ENCODE measurements around the gene ATRIP.

DNA sequence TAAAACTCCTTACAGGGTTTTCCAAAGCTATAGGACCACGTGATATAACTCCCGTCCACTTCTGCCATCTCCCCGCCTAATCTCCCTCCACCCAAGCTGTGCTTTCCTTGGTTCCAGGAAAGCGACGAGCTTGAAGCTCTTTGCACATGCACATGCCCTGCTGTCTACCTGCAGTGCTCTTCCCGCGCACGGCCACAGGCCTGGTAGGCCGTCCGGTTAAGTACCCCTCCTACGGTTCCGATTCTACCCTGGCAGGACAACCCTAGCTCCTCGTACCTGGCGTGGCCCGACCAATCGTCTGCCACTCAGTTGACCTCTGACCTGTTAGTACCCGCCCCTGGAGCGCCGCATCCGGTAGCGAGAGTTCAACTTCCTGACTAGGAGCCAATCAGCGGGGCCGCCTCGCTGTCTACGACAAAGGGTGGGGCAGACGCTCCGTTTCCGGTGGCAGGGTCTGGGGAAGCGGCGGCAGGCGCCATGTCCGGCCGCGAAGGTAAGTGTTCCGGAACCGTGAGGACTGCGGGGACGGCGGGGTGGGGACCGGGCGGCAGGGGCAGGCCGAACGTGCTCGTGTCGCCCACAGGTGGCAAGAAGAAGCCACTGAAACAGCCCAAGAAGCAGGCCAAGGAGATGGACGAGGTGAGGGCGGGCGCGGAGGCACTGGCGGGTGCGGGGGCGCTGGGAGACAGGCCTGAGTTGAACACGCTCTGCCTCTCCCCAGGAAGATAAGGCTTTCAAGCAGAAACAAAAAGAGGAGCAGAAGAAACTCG, 6.5 kb upstream of the ATRIP start, which contains the start of the genes CCDC51 and TMA7:
- TF ChIP-seq, protein P1, sequence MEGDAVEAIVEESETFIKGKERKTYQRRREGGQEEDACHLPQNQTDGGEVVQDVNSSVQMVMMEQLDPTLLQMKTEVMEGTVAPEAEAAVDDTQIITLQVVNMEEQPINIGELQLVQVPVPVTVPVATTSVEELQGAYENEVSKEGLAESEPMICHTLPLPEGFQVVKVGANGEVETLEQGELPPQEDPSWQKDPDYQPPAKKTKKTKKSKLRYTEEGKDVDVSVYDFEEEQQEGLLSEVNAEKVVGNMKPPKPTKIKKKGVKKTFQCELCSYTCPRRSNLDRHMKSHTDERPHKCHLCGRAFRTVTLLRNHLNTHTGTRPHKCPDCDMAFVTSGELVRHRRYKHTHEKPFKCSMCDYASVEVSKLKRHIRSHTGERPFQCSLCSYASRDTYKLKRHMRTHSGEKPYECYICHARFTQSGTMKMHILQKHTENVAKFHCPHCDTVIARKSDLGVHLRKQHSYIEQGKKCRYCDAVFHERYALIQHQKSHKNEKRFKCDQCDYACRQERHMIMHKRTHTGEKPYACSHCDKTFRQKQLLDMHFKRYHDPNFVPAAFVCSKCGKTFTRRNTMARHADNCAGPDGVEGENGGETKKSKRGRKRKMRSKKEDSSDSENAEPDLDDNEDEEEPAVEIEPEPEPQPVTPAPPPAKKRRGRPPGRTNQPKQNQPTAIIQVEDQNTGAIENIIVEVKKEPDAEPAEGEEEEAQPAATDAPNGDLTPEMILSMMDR (IDR thresholded peaks at IDR 0.05): no peak
- TF ChIP-seq EZH2phosphoT487 (IDR thresholded peaks at IDR 0.05): no peak
- TF ChIP-seq EZH2 (IDR thresholded peaks at IDR 0.05): no peak
